Upper lobe of left lung (tissue), 4 donors: ENCODE results near the gene PDF.

ENCODE experiments used
- CTCF ChIP-seq, 6 experiments: fragments of 450-650 bp in 4 of 6; fragments of 200-600 bp in 2 of 6; sonication (generic) in 2 of 6; IDR thresholded peaks; one replicate each; pipeline ENCODE4 v1.5.1; 2016 to 2019; ENCODE audit warnings: antibody characterized with exemption in 6 of 6
- POLR2A ChIP-seq, 4 donors: fragments of 450-650 bp; IDR thresholded peaks; one replicate each; pipeline ENCODE4 v1.5.1; 2016 to 2017; ENCODE audit warnings: antibody characterized with exemption in 4 of 4, mild to moderate bottlenecking in 2 of 4

- no peak for TF ChIP-seq CTCF (IDR thresholded peaks at IDR 0.05)
- TF ChIP-seq POLR2A (IDR thresholded peaks at IDR 0.05), result no peak
Measured at GRCh38 chr16:69322343-69322742, 8.0 kb downstream of the PDF start.
